Epithelial cell of esophagus (primary cell): ENCODE results near the gene COG5.
"Not testable (repeated sequence)": the region's sequence is repeated elsewhere in the genome, so short reads cannot be mapped to it uniquely, and the experiment has no call there.

ENCODE experiments used
- DNase-seq: peaks from one replicate; pipeline ENCODE4 v3.0.0; 2010; ENCODE audit warnings: low read depth
- H3K4me3 ChIP-seq: 2 replicates; pipeline ENCODE4 v1.5.1; 2011; ENCODE audit warnings: mild to moderate bottlenecking, low read length, control low read depth
- TF ChIP-seq, protein P1 (sequence below): IDR thresholded peaks from 2 replicates; pipeline ENCODE4 v1.5.1; 2011; ENCODE audit warnings: low read depth, mild to moderate bottlenecking, low read length, control low read depth, inconsistent platforms; ENCODE audit not compliant: insufficient read depth; ENCODE audit errors: missing control alignments

COG5 gene

DNA sequence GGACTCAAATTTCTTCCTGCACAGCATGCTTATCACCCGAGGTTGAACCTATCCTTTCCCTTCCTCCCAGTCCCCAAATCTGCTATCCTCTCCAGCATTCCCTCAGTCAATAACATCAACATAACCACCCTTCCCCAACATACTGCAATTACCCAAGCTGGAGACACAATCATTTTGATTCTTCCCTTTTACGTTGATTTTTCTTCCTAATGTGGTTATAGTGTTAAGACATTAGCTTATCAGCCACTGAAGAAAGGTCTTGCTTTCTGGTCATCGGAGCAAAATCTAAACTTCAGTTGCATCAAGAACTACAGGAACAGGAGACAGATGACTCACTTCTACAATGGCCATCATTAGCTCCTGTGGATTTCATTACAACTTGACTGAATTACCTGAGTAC is 398.4 kb downstream of the COG5 start:
- DNase-seq = no peak
- TF ChIP-seq, protein P1, sequence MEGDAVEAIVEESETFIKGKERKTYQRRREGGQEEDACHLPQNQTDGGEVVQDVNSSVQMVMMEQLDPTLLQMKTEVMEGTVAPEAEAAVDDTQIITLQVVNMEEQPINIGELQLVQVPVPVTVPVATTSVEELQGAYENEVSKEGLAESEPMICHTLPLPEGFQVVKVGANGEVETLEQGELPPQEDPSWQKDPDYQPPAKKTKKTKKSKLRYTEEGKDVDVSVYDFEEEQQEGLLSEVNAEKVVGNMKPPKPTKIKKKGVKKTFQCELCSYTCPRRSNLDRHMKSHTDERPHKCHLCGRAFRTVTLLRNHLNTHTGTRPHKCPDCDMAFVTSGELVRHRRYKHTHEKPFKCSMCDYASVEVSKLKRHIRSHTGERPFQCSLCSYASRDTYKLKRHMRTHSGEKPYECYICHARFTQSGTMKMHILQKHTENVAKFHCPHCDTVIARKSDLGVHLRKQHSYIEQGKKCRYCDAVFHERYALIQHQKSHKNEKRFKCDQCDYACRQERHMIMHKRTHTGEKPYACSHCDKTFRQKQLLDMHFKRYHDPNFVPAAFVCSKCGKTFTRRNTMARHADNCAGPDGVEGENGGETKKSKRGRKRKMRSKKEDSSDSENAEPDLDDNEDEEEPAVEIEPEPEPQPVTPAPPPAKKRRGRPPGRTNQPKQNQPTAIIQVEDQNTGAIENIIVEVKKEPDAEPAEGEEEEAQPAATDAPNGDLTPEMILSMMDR = no peak
- H3K4me3 ChIP-seq = no peak overlapping the region

DNA sequence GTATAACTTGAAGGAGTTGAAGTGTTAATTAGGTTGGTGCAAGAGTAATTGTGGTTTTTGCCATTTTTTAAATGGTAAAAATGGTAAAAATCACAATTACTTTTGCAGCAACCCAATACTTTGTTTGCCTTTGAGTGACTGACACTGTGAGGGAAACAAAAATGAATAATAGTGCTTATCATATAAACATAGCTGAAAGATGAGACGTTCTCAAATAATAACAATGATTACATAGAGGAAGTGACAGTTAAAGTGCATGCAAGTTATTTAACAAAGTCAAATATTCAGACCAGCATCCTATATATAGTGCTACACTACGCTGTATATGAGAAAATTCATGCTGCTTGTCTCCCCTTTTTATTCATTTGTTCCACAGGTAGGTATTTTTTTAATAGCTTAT is 399.6 kb downstream of the COG5 start:
- no peak for DNase-seq
- H3K4me3 ChIP-seq = no peak overlapping the region
- TF ChIP-seq, protein P1 = no peak

DNA sequence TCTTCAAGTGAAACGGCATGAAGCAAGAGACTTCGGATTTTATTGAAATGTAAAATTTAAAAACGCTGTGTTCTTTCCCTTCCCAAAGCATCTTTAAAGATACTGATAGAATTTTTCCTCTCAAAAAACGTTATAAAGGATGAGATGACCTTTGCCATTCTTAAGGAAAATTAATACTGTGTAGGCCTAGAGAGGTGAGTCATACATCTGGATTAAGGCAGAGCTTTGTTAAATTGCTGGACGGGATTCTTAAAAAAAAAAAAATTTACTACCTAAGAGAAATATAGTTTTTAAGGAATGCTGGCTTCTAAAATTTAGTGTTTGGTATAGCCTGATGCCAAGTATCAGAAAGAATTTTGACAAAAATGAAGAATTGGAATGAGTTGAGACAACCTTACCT is 401.2 kb downstream of the COG5 start:
- TF ChIP-seq, protein P1 = no peak
- H3K4me3 ChIP-seq = no peak overlapping the region
- no peak for DNase-seq

DNA sequence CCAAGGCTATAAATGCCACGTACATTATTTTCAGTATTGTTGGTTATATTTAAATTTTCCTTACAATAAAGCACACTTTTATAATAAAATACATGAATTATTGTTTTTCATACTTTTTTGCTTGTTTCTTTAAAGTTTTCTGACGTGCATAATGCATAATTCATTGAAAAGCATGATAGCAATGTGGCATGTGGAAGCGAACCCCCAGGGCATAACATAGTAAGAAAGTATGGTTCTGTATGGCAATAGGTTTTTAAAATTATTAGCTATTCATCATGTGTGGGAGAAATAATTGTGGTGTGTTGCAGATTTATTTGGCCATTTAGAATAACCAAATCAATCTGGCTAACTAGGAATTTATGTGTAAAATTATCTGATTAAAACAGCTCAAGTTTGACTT is 402.3 kb downstream of the COG5 start:
- H3K4me3 ChIP-seq = no peak overlapping the region
- TF ChIP-seq, protein P1 = no peak
- DNase-seq = no peak

DNA sequence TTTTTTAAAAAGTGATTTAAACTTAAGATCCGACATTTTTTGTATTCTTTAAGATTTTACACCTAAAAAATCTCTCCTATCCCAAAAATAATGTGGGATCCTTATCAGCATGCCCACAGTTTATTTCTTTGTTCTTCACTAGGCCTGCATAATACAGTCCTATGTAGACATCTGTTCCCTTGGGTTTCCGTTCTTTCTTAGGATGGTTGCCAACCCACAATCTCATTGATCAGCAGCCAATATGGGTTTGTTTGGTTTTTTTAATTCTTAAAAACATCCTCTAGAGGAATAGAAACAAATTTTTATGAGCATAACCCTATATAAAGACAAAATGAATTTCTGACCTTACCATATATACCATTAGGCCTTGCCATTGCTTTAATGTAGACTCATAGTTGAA is 403.3 kb downstream of the COG5 start:
- H3K4me3 ChIP-seq = no peak overlapping the region
- no peak for DNase-seq
- TF ChIP-seq, protein P1 = no peak

DNA sequence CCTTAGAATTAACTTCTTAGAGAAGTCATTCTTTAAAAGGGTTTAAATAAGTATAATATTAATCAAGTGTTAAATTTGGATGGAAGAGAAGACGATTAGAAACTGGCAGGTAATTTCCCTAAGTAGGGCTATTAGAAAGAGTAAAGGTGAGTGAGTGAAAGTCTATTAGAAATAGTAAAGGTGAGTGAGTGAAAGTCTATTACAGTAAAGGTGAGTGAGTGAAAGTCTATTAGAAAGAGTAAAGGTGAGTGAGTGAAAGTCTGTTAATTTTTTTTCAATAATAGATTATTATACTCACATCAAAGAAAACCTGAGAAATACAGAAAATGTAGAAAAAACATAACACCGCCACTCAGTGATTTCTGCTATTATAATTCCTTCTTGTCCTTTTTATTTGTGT is 405.7 kb downstream of the COG5 start:
- H3K4me3 ChIP-seq = no peak overlapping the region
- DNase-seq = no peak
- TF ChIP-seq, protein P1 = no peak

DNA sequence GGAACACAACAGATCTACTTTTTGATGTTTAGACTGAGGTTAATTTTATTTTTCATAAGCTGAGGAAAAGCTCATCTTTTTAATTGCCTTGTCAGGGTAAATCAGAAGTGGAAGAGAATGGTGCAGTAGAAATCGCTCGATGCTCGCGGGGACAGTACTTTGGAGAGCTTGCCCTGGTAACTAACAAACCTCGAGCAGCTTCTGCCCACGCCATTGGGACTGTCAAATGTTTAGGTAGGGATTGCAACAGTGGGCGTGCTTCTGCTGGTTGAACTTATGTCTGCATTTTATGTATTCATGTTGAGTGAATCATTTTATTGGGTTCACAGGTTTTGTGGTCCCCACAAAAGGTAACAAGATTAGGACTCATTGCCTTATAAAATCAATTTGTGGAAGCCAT is 406.6 kb downstream of the COG5 start:
- H3K4me3 ChIP-seq = no peak overlapping the region
- TF ChIP-seq, protein P1 = no peak
- peak; percentile 24 for DNase-seq

DNA sequence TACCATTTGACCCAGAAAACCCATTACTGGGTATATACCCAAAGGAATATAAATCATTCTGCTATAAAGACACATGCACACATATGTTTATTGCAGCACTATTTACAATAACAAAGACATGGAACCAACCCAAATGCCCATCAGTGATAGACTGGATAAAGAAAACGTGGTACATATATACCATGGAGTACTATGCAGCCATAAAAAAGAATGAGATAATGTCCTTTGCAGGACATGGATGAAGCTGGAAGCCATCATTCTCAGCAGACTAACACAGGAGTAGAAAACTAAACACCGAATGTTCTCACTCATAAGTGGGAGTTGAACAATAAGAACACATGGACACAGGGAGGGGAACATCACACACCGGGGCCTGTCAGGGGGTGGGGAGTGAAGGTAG is 408.0 kb downstream of the COG5 start:
- not testable (repeated sequence) for DNase-seq, H3K4me3 ChIP-seq
